ENCODE measurements around the gene GPR33. TPM values are rescaled to one million over a fixed set of nuclear protein-coding genes. Genes with fewer than 3 reads are reported as not detected.

Gene GPR33, protein sequence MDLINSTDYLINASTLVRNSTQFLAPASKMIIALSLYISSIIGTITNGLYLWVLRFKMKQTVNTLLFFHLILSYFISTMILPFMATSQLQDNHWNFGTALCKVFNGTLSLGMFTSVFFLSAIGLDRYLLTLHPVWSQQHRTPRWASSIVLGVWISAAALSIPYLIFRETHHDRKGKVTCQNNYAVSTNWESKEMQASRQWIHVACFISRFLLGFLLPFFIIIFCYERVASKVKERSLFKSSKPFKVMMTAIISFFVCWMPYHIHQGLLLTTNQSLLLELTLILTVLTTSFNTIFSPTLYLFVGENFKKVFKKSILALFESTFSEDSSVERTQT
- not detected in 2 replicates for total RNA-seq
- long read RNA-seq: 0 reads

DNA sequence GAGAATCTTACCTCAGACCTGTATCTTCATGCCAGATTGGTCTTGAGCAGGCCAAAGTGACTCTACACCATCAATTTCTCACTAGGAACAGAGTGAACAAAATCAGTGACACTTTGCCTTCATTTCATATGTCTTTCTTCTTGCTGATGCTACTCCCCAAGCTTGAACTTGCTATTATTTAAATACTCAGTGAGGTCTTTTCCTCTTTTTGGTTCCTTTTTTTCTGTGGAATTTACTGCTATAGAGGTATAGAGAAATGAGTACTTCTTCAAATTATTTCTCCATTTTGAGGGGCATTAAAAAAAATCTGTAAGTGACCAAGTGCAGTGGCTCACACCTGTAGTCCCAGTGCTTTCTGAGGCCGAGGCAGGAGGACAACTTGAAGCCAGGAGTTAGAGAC lies at the start of gene GPR33:
GPR33 (minus strand) TSS at position 154 of the 400 bp plus-strand sequence. CDS start 4,074 bp downstream, outside the sequence.
- Mint-ChIP-seq H3K36me3 (ENCODE audit: low read depth) (no peaks in the 10 kb centered on the region), H3K9me3 (no peaks in the 10 kb centered on the region), H3K27ac (ENCODE audit: unreplicated experiment) (peak within 1 kb of the TSS; percentile 1), H3K4me3 (no peak within 1 kb of the TSS), H3K4me1 (no peaks in the 10 kb centered on the region), H3K27me3 (ENCODE audit: low read depth) (no peaks in the 10 kb centered on the region)
- TF ChIP-seq, protein P1, sequence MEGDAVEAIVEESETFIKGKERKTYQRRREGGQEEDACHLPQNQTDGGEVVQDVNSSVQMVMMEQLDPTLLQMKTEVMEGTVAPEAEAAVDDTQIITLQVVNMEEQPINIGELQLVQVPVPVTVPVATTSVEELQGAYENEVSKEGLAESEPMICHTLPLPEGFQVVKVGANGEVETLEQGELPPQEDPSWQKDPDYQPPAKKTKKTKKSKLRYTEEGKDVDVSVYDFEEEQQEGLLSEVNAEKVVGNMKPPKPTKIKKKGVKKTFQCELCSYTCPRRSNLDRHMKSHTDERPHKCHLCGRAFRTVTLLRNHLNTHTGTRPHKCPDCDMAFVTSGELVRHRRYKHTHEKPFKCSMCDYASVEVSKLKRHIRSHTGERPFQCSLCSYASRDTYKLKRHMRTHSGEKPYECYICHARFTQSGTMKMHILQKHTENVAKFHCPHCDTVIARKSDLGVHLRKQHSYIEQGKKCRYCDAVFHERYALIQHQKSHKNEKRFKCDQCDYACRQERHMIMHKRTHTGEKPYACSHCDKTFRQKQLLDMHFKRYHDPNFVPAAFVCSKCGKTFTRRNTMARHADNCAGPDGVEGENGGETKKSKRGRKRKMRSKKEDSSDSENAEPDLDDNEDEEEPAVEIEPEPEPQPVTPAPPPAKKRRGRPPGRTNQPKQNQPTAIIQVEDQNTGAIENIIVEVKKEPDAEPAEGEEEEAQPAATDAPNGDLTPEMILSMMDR (conservative IDR thresholded peaks at IDR 0.05): no peak
- DNase-seq (ENCODE audit: low read depth, low spot score): no peak

DNA sequence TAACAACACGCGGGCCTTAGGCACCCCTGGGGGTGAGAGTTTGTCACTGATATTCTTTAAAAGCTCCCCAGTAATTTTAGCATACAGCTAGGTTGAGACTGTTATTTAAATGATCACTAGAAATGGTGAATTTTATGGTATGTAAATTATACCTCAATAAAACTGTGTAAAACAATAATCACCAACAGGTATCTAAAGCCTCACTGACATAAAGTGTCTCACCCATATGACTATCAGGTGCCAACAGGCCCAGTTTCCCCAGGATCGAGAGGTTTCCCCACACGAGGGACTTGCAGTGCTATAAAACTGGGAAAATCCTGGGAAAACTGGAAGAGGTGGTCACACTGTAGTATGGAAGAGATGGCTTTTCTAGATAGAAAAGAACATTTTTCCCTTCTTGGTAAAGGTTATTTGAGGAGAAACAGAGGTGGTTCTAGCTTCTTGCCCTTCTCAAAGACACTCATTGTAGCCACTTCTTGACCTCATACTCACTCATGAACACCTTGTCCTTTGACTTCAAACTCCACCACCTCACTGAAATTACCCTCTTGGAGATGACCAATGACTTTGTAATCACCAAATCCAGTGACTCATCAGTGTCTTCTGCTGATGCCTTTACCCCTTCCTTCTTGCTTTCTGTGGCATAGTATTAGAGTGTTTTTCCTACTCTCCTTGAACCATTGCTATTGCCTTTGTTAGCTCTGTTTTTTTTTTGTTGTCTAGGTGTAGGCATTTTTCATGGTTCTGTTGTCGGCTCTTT lies 48.5 kb upstream of the GPR33 start:
- Mint-ChIP-seq H3K27ac (ENCODE audit: unreplicated experiment) (no peak overlapping the region), H3K36me3 (ENCODE audit: low read depth) (no peaks in the 10 kb centered on the region), H3K4me1 (no peaks in the 10 kb centered on the region), H3K9me3 (no peaks in the 10 kb centered on the region), H3K4me3 (no peak overlapping the region), H3K27me3 (ENCODE audit: low read depth) (peaks cover 2% of the 10 kb centered on the region)
- no peak for DNase-seq (ENCODE audit: low read depth, low spot score)
- TF ChIP-seq, protein P1 (conservative IDR thresholded peaks at IDR 0.05): no peak

DNA sequence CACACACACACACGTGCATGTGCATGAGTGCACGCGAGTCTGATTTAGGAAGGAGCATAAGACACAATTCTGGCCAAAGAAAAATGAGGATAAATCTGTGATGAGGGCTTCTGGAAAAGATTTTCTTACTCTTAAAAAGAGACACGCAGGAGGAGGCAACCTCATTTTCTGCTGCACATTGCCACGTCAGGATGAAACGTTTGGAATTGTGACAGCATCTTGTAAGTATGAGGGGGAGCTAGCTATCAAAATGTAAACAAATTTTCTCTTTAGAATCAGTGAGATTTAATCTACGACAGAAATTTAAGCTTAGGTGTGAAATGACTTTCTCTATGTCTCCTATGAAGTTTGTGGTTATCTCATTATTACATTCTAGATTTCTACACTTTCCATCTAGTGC lies 42.3 kb upstream of the GPR33 start:
- H3K4me1 Mint-ChIP-seq: no peaks in the 10 kb centered on the region
- H3K27ac Mint-ChIP-seq (ENCODE audit: unreplicated experiment): no peak overlapping the region
- no peak for DNase-seq (ENCODE audit: low read depth, low spot score)
- no peak overlapping the region for H3K4me3 Mint-ChIP-seq
- peaks cover 3% of the 10 kb centered on the region for H3K9me3 Mint-ChIP-seq
- TF ChIP-seq, protein P1 (conservative IDR thresholded peaks at IDR 0.05): no peak
- no peaks in the 10 kb centered on the region for H3K36me3 Mint-ChIP-seq (ENCODE audit: low read depth)
- no peaks in the 10 kb centered on the region for H3K27me3 Mint-ChIP-seq (ENCODE audit: low read depth)

DNA sequence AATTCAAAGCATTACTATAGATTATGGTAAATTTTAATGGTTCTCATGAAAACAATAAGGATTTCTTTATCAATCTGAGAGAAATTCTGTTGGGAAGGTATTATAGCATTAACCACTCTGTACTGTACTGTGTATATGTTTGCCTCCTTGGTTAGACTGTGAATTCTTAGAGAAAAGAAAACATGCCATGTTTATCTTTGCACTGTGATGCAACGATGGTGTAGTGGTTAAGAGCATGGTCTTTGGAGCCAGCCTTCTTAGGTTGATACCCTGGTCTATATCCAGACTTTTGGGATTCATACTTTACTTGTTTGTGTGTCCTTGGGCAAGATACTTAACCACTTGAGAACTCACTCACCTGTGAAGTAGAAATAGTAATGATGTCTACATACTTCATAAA lies 41.2 kb upstream of the GPR33 start:
- Mint-ChIP-seq H3K4me3 (no peak overlapping the region), H3K27ac (ENCODE audit: unreplicated experiment) (no peak overlapping the region), H3K9me3 (peaks cover 3% of the 10 kb centered on the region), H3K27me3 (ENCODE audit: low read depth) (no peaks in the 10 kb centered on the region), H3K36me3 (ENCODE audit: low read depth) (no peaks in the 10 kb centered on the region), H3K4me1 (no peaks in the 10 kb centered on the region)
- TF ChIP-seq, protein P1 (conservative IDR thresholded peaks at IDR 0.05): no peak
- DNase-seq (ENCODE audit: low read depth, low spot score): no peak

DNA sequence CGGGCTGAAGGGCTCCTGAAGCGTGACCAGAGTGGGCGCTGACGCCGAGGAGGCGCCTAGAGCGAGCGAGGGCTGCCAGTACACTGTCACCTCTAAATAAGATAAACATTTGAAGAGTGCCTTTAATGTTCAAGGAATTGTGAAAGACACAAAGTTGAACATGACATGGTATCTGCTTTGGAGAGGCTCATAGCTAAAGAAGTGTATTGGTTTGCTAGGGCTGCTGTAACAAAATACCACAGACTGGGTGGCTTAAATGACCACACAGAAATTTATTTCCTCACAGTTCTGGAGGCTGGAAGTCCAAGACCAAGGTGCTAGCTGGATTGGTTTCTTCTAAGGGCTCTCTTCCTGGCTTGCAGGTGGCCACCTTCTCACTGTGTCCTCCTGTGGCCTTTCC lies 39.7 kb upstream of the GPR33 start:
- no peak overlapping the region for H3K4me3 Mint-ChIP-seq
- H3K27ac Mint-ChIP-seq (ENCODE audit: unreplicated experiment): no peak overlapping the region
- H3K27me3 Mint-ChIP-seq (ENCODE audit: low read depth): no peaks in the 10 kb centered on the region
- no peaks in the 10 kb centered on the region for H3K36me3 Mint-ChIP-seq (ENCODE audit: low read depth)
- TF ChIP-seq, protein P1 (conservative IDR thresholded peaks at IDR 0.05): no peak
- no peaks in the 10 kb centered on the region for H3K4me1 Mint-ChIP-seq
- no peak for DNase-seq (ENCODE audit: low read depth, low spot score)
- peaks cover 3% of the 10 kb centered on the region for H3K9me3 Mint-ChIP-seq
